Smooth muscle cell (in vitro differentiated cells): ENCODE results near the gene PRPF19. TPM values are rescaled to one million over a fixed set of nuclear protein-coding genes. Genes with fewer than 3 reads are reported as not detected.

Experiments
- DNase-seq: peaks from one replicate; lab custom pipeline; 2025; ENCODE audit not compliant: unreplicated experiment; lab: John Stamatoyannopoulos, UW
- H2AFZ ChIP-seq: fragments of 200-600 bp; sonication (generic); 2 replicates; pipeline ENCODE4 v1.6.0; 2016; ENCODE audit warnings: antibody characterized with exemption, low read depth, mild to moderate bottlenecking
- H3F3A ChIP-seq: fragments of 200-600 bp; sonication (generic); 2 replicates; pipeline ENCODE4 v1.6.0; 2017; ENCODE audit warnings: antibody characterized with exemption, low read depth
- H3K27ac ChIP-seq: fragments of 200-600 bp; sonication (generic); 2 replicates; pipeline ENCODE4 v1.5.1; 2016; ENCODE audit warnings: low read depth, mild to moderate bottlenecking
- H3K27me3 ChIP-seq: fragments of 200-600 bp; sonication (generic); 2 replicates; pipeline ENCODE4 v1.6.1; 2016; ENCODE audit warnings: low read depth, mild to moderate bottlenecking
- H3K36me3 ChIP-seq: fragments of 200-600 bp; sonication (generic); 2 replicates; pipeline ENCODE4 v1.5.1; 2016; ENCODE audit warnings: low read depth
- H3K4me1 ChIP-seq: fragments of 200-600 bp; sonication (generic); 2 replicates; pipeline ENCODE4 v1.5.1; 2016; ENCODE audit warnings: low read depth
- H3K4me2 ChIP-seq: fragments of 200-600 bp; sonication (generic); 2 replicates; pipeline ENCODE4 v1.6.0; 2016; ENCODE audit warnings: mild to moderate bottlenecking
- H3K4me3 ChIP-seq: fragments of 200-600 bp; sonication (generic); 2 replicates; pipeline ENCODE4 v1.5.1; 2016; ENCODE audit warnings: mild to moderate bottlenecking
- H3K79me2 ChIP-seq: fragments of 200-600 bp; sonication (generic); 2 replicates; pipeline ENCODE4 v1.6.0; 2016; ENCODE audit warnings: low read depth, mild to moderate bottlenecking
- H3K9ac ChIP-seq: fragments of 200-600 bp; sonication (generic); 2 replicates; pipeline ENCODE4 v1.6.0; 2016; ENCODE audit warnings: low read depth
- H3K9me3 ChIP-seq: fragments of 200-600 bp; sonication (generic); replicated peaks from 2 replicates; pipeline ENCODE4 v1.5.1; 2016; ENCODE audit warnings: low read depth
- H4K20me1 ChIP-seq: fragments of 200-600 bp; sonication (generic); 2 replicates; pipeline ENCODE4 v1.6.0; 2016; ENCODE audit warnings: low read depth
- WGBS: methylation state at CpG from one replicate; pipeline ENCODE4 v1.1.7; 2016; ENCODE audit warnings: low lambda C conversion rate; 5-methylcytosine and 5-hydroxymethylcytosine counted together
- polyA plus RNA-seq: library from polyadenylated mRNA; unstranded; fragments of >200 nt; fragmentation: Nextera tagmentation; extraction: Ambion mirVana; gene quantifications from 2 replicates; pipeline ENCODE4 v1.2.1, GENCODE V29; 2016
- total RNA-seq: library from RNA; depleted of rRNA; stranded (reverse); fragments of >200 nt; gene quantifications from 2 replicates; pipeline ENCODE4 v1.2.3, GENCODE V29; 2014
- TF ChIP-seq, protein P1 (sequence below): fragments of 200-600 bp; sonication (generic); IDR thresholded peaks from 2 replicates; pipeline ENCODE4 v1.5.1; 2017; ENCODE audit warnings: borderline replicate concordance, mild to moderate bottlenecking, antibody characterized with exemption; ENCODE audit not compliant: insufficient read depth, poor library complexity, severe bottlenecking

PRPF19 gene
- total and polyA plus RNA-seq, 2 experiments from 2014 or later, result 10.2 to 33.0 TPM

DNA sequence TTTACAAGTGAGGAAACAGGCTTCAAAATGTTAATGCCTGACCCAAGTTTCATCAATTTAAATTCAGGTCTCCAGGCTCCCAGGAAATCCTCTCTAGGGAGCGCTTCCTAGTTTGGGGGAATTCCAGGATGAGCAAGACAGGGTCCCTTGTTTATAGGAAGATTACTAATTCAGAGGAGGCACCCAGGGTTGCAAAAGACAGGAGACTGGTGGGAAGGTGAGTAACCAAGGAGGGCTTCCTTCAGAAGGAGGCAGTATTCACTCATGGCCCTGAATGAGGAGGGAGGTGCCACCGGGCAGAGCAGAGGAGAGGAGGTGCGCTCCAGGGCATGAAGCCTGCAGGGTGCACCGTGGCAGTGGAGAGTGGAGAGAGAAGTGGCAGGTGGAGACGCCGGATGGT lies 19.5 kb upstream of the PRPF19 start:
- 82% methylated on average over 6 of the region's 6 CpGs for whole genome bisulfite sequencing
- Histone ChIP-seq H3K4me3 (no peak overlapping the region), H3K4me2 (peak overlapping the region; percentile 94)

DNA sequence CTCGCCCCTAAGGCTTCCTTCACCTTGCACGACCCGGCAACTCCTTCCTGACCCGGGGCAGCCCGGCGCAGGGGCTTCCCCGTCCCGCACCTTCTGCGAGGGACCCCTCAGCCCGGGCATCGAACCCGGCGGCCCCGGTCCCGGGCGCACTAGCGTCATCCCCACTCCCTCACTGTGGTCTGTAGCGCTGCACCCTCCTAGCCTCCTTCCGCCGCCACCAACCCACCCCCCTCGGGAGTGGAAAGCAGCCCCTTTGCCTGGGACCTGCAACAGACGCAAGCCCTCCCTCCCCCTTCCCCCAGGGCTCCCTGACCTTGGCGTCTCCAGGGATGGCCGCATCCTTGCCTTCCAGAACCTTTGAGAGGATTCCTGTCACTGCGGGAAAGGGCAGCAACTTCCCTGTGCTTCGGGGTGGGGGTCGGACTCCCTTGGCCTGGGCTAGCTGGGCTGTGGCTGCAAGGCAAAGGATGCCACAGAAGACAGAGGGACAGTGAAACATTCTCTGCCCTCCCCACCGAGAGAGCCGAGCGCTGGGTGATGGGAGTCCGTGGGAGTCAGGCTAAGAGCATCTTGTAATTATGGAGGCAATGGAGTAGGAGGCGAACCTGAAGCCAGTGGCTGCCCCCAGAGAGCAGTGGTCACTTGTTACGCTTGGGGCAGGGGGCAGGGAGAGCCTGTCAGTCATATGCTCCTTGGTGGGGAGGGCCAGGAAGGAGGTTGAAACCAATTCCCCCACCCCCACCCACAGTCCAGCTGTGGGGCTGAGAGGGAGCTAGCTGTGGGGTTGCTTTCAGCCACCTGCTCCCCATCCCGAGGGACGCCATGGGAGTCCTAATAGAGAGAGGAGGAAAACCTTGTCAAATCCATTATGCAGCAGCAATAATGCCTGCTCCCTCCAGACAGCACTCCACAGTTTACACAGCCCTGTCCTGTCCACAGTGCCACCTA lies 18.8 kb upstream of the PRPF19 start:
- H3K4me1 ChIP-seq, result peaks cover 13% of the 10 kb centered on the region
- peaks cover 3% of the 10 kb centered on the region for H4K20me1 ChIP-seq
- peak overlapping the region; percentile 72 for H3K4me3 ChIP-seq
- no peaks in the 10 kb centered on the region for H3K27me3 ChIP-seq
- peak overlapping the region; percentile 94 for H3K4me2 ChIP-seq
- no peaks in the 10 kb centered on the region for H3K9me3 ChIP-seq
- peak overlapping the region; percentile 81 for H2AFZ ChIP-seq
- peak overlapping the region; percentile 70 for H3K9ac ChIP-seq
- DNase-seq, result no peak
- TF ChIP-seq, protein P1, sequence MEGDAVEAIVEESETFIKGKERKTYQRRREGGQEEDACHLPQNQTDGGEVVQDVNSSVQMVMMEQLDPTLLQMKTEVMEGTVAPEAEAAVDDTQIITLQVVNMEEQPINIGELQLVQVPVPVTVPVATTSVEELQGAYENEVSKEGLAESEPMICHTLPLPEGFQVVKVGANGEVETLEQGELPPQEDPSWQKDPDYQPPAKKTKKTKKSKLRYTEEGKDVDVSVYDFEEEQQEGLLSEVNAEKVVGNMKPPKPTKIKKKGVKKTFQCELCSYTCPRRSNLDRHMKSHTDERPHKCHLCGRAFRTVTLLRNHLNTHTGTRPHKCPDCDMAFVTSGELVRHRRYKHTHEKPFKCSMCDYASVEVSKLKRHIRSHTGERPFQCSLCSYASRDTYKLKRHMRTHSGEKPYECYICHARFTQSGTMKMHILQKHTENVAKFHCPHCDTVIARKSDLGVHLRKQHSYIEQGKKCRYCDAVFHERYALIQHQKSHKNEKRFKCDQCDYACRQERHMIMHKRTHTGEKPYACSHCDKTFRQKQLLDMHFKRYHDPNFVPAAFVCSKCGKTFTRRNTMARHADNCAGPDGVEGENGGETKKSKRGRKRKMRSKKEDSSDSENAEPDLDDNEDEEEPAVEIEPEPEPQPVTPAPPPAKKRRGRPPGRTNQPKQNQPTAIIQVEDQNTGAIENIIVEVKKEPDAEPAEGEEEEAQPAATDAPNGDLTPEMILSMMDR, result no peak
- H3K27ac ChIP-seq, result no peak overlapping the region
- no peaks in the 10 kb centered on the region for H3F3A ChIP-seq
- peaks cover 3% of the 10 kb centered on the region for H3K36me3 ChIP-seq
- 6% methylated on average over 33 of the region's 35 CpGs for WGBS
- no peaks in the 10 kb centered on the region for H3K79me2 ChIP-seq

More for the DNA sequence above, 19.5 kb upstream of the PRPF19 start:
- H3K27ac ChIP-seq, result no peak overlapping the region
- H3F3A ChIP-seq, result no peaks in the 10 kb centered on the region
- no peak for DNase-seq
- H2AFZ ChIP-seq, result no peak overlapping the region
- H3K4me1 ChIP-seq, result peaks cover 13% of the 10 kb centered on the region
- H3K36me3 ChIP-seq, result peaks cover 3% of the 10 kb centered on the region
- H3K9me3 ChIP-seq, result no peaks in the 10 kb centered on the region
- no peak overlapping the region for H3K9ac ChIP-seq
- TF ChIP-seq, protein P1, result no peak
- H3K79me2 ChIP-seq, result no peaks in the 10 kb centered on the region
- no peaks in the 10 kb centered on the region for H3K27me3 ChIP-seq
- peaks cover 3% of the 10 kb centered on the region for H4K20me1 ChIP-seq

DNA sequence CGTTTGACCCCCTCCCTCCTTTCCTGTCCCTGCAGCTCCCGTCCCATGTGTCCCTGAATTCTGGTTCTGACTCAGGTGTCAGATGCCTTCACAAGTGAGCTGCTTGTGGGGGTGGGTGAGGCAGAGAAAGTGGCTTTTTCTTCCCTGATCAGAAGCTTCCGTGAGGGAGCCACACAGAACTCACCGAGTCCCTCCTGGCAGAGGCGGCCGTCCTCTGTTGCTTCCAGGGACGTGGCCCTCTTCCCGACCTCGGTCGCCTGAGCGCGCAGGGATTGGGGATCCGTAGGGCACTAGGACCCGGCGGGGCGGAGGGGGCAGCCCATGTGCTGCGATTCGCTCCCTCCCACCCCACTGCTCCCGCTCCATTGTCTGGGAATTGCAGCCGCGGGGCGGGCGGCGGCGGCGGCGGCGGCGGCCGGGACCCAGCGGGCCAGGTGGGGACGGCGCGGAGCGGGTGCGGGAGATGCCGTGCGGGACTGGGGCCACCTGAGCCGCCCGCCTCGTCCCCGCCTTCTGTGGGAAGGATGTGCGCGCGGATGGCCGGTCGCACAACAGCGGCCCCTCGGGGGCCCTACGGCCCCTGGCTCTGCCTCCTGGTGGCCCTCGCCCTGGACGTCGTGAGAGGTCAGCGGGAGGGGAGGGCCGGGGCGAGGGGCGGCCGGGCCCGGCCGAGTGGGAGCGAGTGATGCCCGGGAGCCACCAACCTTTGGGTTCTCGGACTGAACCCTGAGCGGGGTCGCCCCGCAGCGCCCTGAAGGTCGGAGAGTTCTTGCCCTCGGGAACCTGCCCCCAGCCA lies 17.9 kb upstream of the PRPF19 start, which contains the start of gene TMEM132A:
Gene TMEM132A (plus strand): TSS at position 351 of the 796 bp plus-strand sequence. CDS start 174 bp downstream, at position 525.
- peak within 1 kb of the TSS; percentile 81 for H2AFZ ChIP-seq
- H3K9me3 ChIP-seq, result no peaks in the 10 kb centered on the region
- H3K27me3 ChIP-seq, result no peaks in the 10 kb centered on the region
- DNase-seq, result peak; percentile 17
- peak within 1 kb of the TSS; percentile 70 for H3K9ac ChIP-seq
- no peaks in the 10 kb centered on the region for H3F3A ChIP-seq
- H3K4me3 ChIP-seq, result peak within 1 kb of the TSS; percentile 72
- TF ChIP-seq, protein P1, result no peak
- H3K4me1 ChIP-seq, result peaks cover 13% of the 10 kb centered on the region
- WGBS, result under 1% methylated on average over 31 of the region's 69 CpGs
- H4K20me1 ChIP-seq, result peaks cover 6% of the 10 kb centered on the region
- H3K36me3 ChIP-seq, result peaks cover 3% of the 10 kb centered on the region
- H3K4me2 ChIP-seq, result peak within 1 kb of the TSS; percentile 94
- H3K27ac ChIP-seq, result no peak within 1 kb of the TSS
- peaks cover under 1% of the 10 kb centered on the region for H3K79me2 ChIP-seq
